Measurements from ENCODE around the gene PABPC1L2A.
"Not testable (repeated sequence)": the region's sequence is repeated elsewhere in the genome, so short reads cannot be mapped to it uniquely, and the experiment has no call there.

- TF ChIP-seq, protein P1, sequence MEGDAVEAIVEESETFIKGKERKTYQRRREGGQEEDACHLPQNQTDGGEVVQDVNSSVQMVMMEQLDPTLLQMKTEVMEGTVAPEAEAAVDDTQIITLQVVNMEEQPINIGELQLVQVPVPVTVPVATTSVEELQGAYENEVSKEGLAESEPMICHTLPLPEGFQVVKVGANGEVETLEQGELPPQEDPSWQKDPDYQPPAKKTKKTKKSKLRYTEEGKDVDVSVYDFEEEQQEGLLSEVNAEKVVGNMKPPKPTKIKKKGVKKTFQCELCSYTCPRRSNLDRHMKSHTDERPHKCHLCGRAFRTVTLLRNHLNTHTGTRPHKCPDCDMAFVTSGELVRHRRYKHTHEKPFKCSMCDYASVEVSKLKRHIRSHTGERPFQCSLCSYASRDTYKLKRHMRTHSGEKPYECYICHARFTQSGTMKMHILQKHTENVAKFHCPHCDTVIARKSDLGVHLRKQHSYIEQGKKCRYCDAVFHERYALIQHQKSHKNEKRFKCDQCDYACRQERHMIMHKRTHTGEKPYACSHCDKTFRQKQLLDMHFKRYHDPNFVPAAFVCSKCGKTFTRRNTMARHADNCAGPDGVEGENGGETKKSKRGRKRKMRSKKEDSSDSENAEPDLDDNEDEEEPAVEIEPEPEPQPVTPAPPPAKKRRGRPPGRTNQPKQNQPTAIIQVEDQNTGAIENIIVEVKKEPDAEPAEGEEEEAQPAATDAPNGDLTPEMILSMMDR (IDR thresholded peaks at IDR 0.05): not testable (repeated sequence)
- not testable (repeated sequence) for TF ChIP-seq MAFK (IDR thresholded peaks at IDR 0.05; ENCODE audit: partially characterized antibody); NPAS2 (CRISPR knock-in tag; IDR thresholded peaks at IDR 0.05; ENCODE audit: borderline replicate concordance); MAZ (IDR thresholded peaks at IDR 0.05; ENCODE audit: borderline replicate concordance, low read depth, low read length); CEBPB (IDR thresholded peaks at IDR 0.05); ZSCAN20 (CRISPR knock-in tag; IDR thresholded peaks at IDR 0.05); EP300 (IDR thresholded peaks at IDR 0.05); CHD2 (IDR thresholded peaks at IDR 0.05; ENCODE audit: low read length, partially characterized antibody)
- TF ChIP-seq, protein P2, sequence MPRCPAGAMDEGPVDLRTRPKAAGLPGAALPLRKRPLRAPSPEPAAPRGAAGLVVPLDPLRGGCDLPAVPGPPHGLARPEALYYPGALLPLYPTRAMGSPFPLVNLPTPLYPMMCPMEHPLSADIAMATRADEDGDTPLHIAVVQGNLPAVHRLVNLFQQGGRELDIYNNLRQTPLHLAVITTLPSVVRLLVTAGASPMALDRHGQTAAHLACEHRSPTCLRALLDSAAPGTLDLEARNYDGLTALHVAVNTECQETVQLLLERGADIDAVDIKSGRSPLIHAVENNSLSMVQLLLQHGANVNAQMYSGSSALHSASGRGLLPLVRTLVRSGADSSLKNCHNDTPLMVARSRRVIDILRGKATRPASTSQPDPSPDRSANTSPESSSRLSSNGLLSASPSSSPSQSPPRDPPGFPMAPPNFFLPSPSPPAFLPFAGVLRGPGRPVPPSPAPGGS (IDR thresholded peaks at IDR 0.05): not testable (repeated sequence)
These were observed 11.4 kb downstream of the PABPC1L2A start for GRCh38 chrX:73067761-73068466.

Data from A549 (cell line).